ENCODE results near the gene TSPAN14.

DNA sequence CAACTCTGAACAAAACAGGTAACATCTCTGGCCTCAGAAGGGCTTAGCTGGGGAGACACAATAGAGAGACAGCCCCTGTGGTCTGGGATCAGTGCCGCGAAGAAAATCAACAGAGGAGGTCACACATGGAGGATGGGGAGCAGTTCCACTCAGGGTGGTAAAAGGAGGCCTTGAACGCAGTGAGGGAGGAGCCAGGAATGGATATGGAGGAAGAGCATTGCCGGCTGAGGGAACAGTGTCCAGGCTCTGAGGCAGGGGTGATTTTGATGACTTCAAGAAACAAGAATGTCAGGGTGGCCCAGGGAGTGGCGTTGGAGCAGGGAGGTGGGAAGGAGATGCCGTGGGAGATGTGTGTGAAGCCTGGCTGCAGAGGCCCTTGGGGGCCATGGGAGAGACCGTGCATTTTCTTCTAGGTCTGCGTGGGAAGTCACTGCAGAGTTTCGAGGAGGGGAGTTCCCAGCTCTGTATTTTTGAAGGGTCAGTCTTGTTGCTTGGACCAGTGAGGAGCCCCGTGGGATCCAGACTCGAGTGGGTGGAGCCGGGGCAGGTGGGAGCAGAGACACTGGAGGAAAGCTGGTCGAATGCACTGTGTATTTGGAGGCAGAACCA lies 47.9 kb downstream of the TSPAN14 start:
- TF ChIP-seq POLR2A (IDR thresholded peaks at IDR 0.05; ENCODE audit: low read length), result no peak
- TF ChIP-seq GATA1 (IDR thresholded peaks at IDR 0.05; ENCODE audit: low read depth, low read length), result no peak
